B cell (primary cell): ENCODE data around the gene RC3H2.

ENCODE experiments used
- CTCF ChIP-seq: fragments of 200-600 bp; IDR thresholded peaks from one replicate; pipeline ENCODE4 v1.8.0; 2022; ENCODE audit warnings: antibody characterized with exemption, mild to moderate bottlenecking
- EZH2 ChIP-seq: IDR thresholded peaks from 2 replicates; pipeline ENCODE4 v1.6.1; 2012; ENCODE audit warnings: borderline replicate concordance, low read depth, mild to moderate bottlenecking, moderate library complexity, low read length; ENCODE audit not compliant: insufficient read depth, poor library complexity, severe bottlenecking

DNA sequence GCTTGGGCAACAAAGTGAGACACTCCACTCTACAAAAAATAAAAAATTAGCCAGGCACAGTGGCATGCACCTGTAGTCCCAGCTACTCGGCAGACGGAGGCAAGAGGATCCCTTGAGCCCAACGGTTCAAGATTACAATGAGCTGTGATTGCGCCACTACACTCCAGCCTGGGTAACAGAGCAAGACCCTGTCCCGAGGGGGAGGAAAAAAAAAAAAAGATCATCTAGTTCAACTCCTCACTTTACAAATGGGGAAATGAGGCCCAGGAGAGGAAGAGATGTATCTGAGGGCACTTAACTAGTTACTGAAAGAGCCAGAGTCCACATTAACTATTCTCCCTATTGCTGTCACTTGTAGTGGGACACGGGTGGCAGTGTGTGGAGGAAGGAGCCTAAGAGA lies 90.6 kb downstream of the RC3H2 start:
- TF ChIP-seq CTCF (no peak), EZH2 (no peak)
